ENCODE data around the gene PWP1.

GRCh38 chr12:107642240-107642639 is 43.4 kb upstream of the PWP1 start:
- TF ChIP-seq CTCF (IDR thresholded peaks at IDR 0.05) (no peak), EZH2 (IDR thresholded peaks at IDR 0.05) (no peak)
